LNCaP clone FGC (cell line): Measurements from ENCODE around the gene NFE2L2.

Experiments
- DNase-seq: peaks from one replicate; pipeline ENCODE4 v3.0.0-alpha.2; 2011; ENCODE audit warnings: low read depth
- H3K4me3 ChIP-seq: 2 replicates; pipeline ENCODE4 v1.5.1; 2011; ENCODE audit warnings: mild to moderate bottlenecking, low read depth, low read length, control low read depth
- CTCF ChIP-seq: IDR thresholded peaks from 2 replicates; pipeline ENCODE4 v1.5.1; 2012; ENCODE audit warnings: mild to moderate bottlenecking; ENCODE audit not compliant: control insufficient read depth, insufficient read depth; ENCODE audit errors: extremely low read depth

Gene NFE2L2

GRCh38 chr2:177285892-177286715 lies 21.6 kb upstream of the NFE2L2 start:
- no peak for DNase-seq
- no peak for TF ChIP-seq CTCF
- H3K4me3 ChIP-seq: no peak overlapping the region

- no peak for DNase-seq
- H3K4me3 ChIP-seq: no peak overlapping the region
- TF ChIP-seq CTCF: no peak
Observed at GRCh38 chr2:177284531-177284930, 20.0 kb upstream of the NFE2L2 start.

GRCh38 chr2:177283906-177284305 lies 19.4 kb upstream of the NFE2L2 start:
- DNase-seq: no peak
- no peak for TF ChIP-seq CTCF
- H3K4me3 ChIP-seq: no peak overlapping the region

GRCh38 chr2:177282787-177283572 lies 18.5 kb upstream of the NFE2L2 start:
- TF ChIP-seq CTCF: no peak
- no peak overlapping the region for H3K4me3 ChIP-seq
- DNase-seq: no peak

GRCh38 chr2:177282181-177282641 lies 17.7 kb upstream of the NFE2L2 start:
- no peak overlapping the region for H3K4me3 ChIP-seq
- no peak for TF ChIP-seq CTCF
- no peak for DNase-seq

GRCh38 chr2:177281400-177282180 lies 17.1 kb upstream of the NFE2L2 start:
- H3K4me3 ChIP-seq: no peak overlapping the region
- no peak for DNase-seq
- no peak for TF ChIP-seq CTCF
